Gastrocnemius medialis (tissue), 4 donors: Measurements from ENCODE around the gene SOSTDC1. TPM values are rescaled to one million over a fixed set of nuclear protein-coding genes. Genes with fewer than 3 reads are reported as not detected.
A peak's percentile ranks its signal among the peaks of the same experiment; 100 is the strongest.

Experiments used
- ATAC-seq, 2 donors: fragments of 150-250 bp; one replicate each; pipeline ENCODE4 v1.9.1; 2016
- DNase-seq, 2 donors: peaks; one replicate each; pipeline ENCODE4 v3.0.0-alpha.2; 2019
- H3K27ac ChIP-seq, 4 donors: fragments of 200-600 bp; sonication (generic); 1 replicate in 1 of 4; 2 replicates in 3 of 4; pipeline ENCODE4 v1.5.1; 2016 to 2018; ENCODE audit warnings: mild to moderate bottlenecking in 2 of 4, moderate library complexity in 1 of 4
- H3K27me3 ChIP-seq, 3 donors: fragments of 200-600 bp; sonication (generic) in 2 of 3; 1 replicate in 1 of 3; 2 replicates in 2 of 3; pipeline versions ENCODE4 v1.5.1 to v1.6.0; 2016 to 2019; ENCODE audit warnings: mild to moderate bottlenecking in 1 of 3, moderate library complexity in 1 of 3
- H3K36me3 ChIP-seq, 2 donors: fragments of 200-600 bp; sonication (generic) in 1 of 2; one replicate each; pipeline ENCODE4 v1.5.1; 2017 to 2018
- H3K4me1 ChIP-seq, 2 donors: fragments of 200-600 bp; sonication (generic) in 1 of 2; one replicate each; pipeline ENCODE4 v1.5.1; 2016 to 2017; ENCODE audit warnings: mild to moderate bottlenecking in 2 of 2
- H3K4me3 ChIP-seq, 4 donors: fragments of 200-600 bp; sonication (generic) in 3 of 4; 1 replicate in 1 of 4; 2 replicates in 3 of 4; pipeline ENCODE4 v1.5.1; 2016 to 2019; ENCODE audit warnings: mild to moderate bottlenecking in 2 of 4
- H3K9me3 ChIP-seq, 3 donors: fragments of 200-600 bp; sonication (generic) in 2 of 3; 1 replicate in 1 of 3; 2 replicates in 2 of 3; pipeline ENCODE4 v1.5.1; 2016 to 2019
- CTCF ChIP-seq, 5 experiments: fragments of 450-650 bp in 3 of 5; fragments of 200-600 bp in 2 of 5; sonication (generic) in 2 of 5; IDR thresholded peaks in 4 of 5; conservative IDR thresholded peaks in 1 of 5; 1 replicate in 4 of 5; 2 replicates in 1 of 5; pipeline ENCODE4 v1.5.1; 2016 to 2019; ENCODE audit warnings: antibody characterized with exemption in 5 of 5, mild to moderate bottlenecking in 3 of 5, moderate library complexity in 3 of 5
- POLR2A ChIP-seq, 2 donors: fragments of 450-650 bp; IDR thresholded peaks; one replicate each; pipeline ENCODE4 v1.6.1; 2017; ENCODE audit warnings: antibody characterized with exemption in 2 of 2, mild to moderate bottlenecking in 2 of 2, moderate library complexity in 2 of 2
- in situ Hi-C, 4 donors: fragments of 200-750 bp; cut with MboI; loops; one replicate each; pipeline versions ENCODE4 v1.15.0 to v1.8.0; 2017; ENCODE audit warnings: low sequenced_read_pairs in 4 of 4
- intact Hi-C: fragments of 100-400 bp; cut with DNase I; formaldehyde crosslinking; loops from one replicate; pipeline ENCODE4 v1.15.1; 2023; ENCODE audit warnings: low total_unique reads
- total RNA-seq, 4 donors: library from RNA; depleted of rRNA; stranded (reverse); fragments of >200 nt; gene quantifications; one replicate each; pipeline versions ENCODE4 v1.1.0 to v1.2.3, GENCODE V29; 2016

SOSTDC1 gene
- total RNA-seq, 4 donors from 2014 or later, result not detected

GRCh38 chr7:16423761-16424160 is 41.8 kb downstream of the SOSTDC1 start:
- intact Hi-C loops, result no loop called here
- no peak overlapping the region for H3K27ac ChIP-seq
- DNase-seq (no peak), ATAC-seq (no peak)
- H3K4me3 ChIP-seq, result no peak overlapping the region
- H3K36me3 ChIP-seq, result no peaks in the 10 kb centered on the region
- peaks cover 15% of the 10 kb centered on the region in 2 donors for H3K4me1 ChIP-seq
- no peak for TF ChIP-seq POLR2A (IDR thresholded peaks at IDR 0.05)
- TF ChIP-seq CTCF (IDR thresholded peaks at IDR 0.05 in 4 of 5, conservative IDR thresholded peaks at IDR 0.05 in 1 of 5), result no peak
- no peaks in the 10 kb centered on the region for H3K9me3 ChIP-seq
- H3K27me3 ChIP-seq, result no peaks in the 10 kb centered on the region
- in situ Hi-C loops, result loop anchor here in 1 of 4 donors (25.0 kb wide), 1 partner anchor 489 kb away; no protein-coding TSS in a partner anchor

GRCh38 chr7:16422917-16423316 is 42.6 kb downstream of the SOSTDC1 start:
- in situ Hi-C loops (loop anchor here in 1 of 4 donors (25.0 kb wide), 1 partner anchor 489 kb away; no protein-coding TSS in a partner anchor), intact Hi-C loops (no loop called here)
- TF ChIP-seq POLR2A (IDR thresholded peaks at IDR 0.05) (no peak), CTCF (IDR thresholded peaks at IDR 0.05 in 4 of 5, conservative IDR thresholded peaks at IDR 0.05 in 1 of 5) (no peak)
- peaks cover 15% of the 10 kb centered on the region in 2 donors for H3K4me1 ChIP-seq
- no peak overlapping the region for H3K4me3 ChIP-seq
- no peaks in the 10 kb centered on the region for H3K27me3 ChIP-seq
- H3K27ac ChIP-seq, result peak overlapping the region in 2 of 4 donors; percentile 92 to 93
- no peaks in the 10 kb centered on the region for H3K9me3 ChIP-seq
- ATAC-seq (no peak), DNase-seq (no peak)
- no peaks in the 10 kb centered on the region for H3K36me3 ChIP-seq

GRCh38 chr7:16422103-16422435 is 43.5 kb downstream of the SOSTDC1 start:
- no peaks in the 10 kb centered on the region for H3K36me3 ChIP-seq
- ATAC-seq, result no peak
- intact Hi-C loops, result no loop called here
- no peaks in the 10 kb centered on the region for H3K9me3 ChIP-seq
- peaks cover 15% of the 10 kb centered on the region in 2 donors for H3K4me1 ChIP-seq
- no peak for DNase-seq
- peak overlapping the region; percentile 91 to 93 (median 92) for H3K27ac ChIP-seq
- H3K27me3 ChIP-seq, result no peaks in the 10 kb centered on the region
- in situ Hi-C loops, result loop anchor here in 1 of 4 donors (25.0 kb wide), 1 partner anchor 490 kb away; no protein-coding TSS in a partner anchor
- peak overlapping the region in 2 of 4 donors; percentile 85 to 91 for H3K4me3 ChIP-seq
- no peak for TF ChIP-seq POLR2A (IDR thresholded peaks at IDR 0.05)
- TF ChIP-seq CTCF (IDR thresholded peaks at IDR 0.05 in 4 of 5, conservative IDR thresholded peaks at IDR 0.05 in 1 of 5), result no peak

- Histone ChIP-seq H3K27ac (peak within 1 kb of the TSS; percentile 91 to 93 (median 92)), H3K4me3 (peak within 1 kb of the TSS; percentile 73 to 91 (median 84)), H3K36me3 (no peaks in the 10 kb centered on the region), H3K4me1 (peaks cover 15% of the 10 kb centered on the region in 2 donors), H3K9me3 (no peaks in the 10 kb centered on the region), H3K27me3 (no peaks in the 10 kb centered on the region)
- in situ Hi-C loops (loop anchor here in 1 of 4 donors (25.0 kb wide), 1 partner anchor 491 kb away; no protein-coding TSS in a partner anchor), intact Hi-C loops (no loop called here)
- TF ChIP-seq CTCF (IDR thresholded peaks at IDR 0.05 in 4 of 5, conservative IDR thresholded peaks at IDR 0.05 in 1 of 5), result no peak
- ATAC-seq (peak; percentile 59 to 61), DNase-seq (no peak)
Observed at GRCh38 chr7:16421333-16422102, 44.0 kb downstream of the SOSTDC1 start, which contains the start of gene CRPPA. Gene CRPPA, minus strand, starts transcription at chr7:16421538. Its CDS starts 216 bp downstream, at chr7:16421322.
